ENCODE measurements around the gene HOXA13.

Gene HOXA13

GRCh38 chr7:27235387-27236311 is 35.8 kb upstream of the HOXA13 start:
- Histone ChIP-seq H2BK12ac (ENCODE audit: low read length) (peak overlapping the region; percentile 74), H3K36me3 (ENCODE audit: control insufficient read depth in 1 of 2, insufficient read depth in 2 of 2, low read length in 2 of 2) (no peaks in the 10 kb centered on the region), H2AFZ (ENCODE audit: insufficient read depth, low read length, poor library complexity) (peak overlapping the region; percentile 70), H3K27me3 (ENCODE audit: insufficient read depth, low read length) (peaks cover 23% of the 10 kb centered on the region), H3K14ac (ENCODE audit: low read length) (peak overlapping the region; percentile 62), H2AK5ac (ENCODE audit: low read length) (no peak overlapping the region), H2BK5ac (ENCODE audit: low read depth, low read length, poor library complexity) (peak overlapping the region; percentile 47), H3K79me1 (ENCODE audit: low read length) (peaks cover 7% of the 10 kb centered on the region), H2BK120ac (ENCODE audit: insufficient read depth, low read length, poor library complexity) (peak overlapping the region; percentile 82), H3K27ac (ENCODE audit: low read depth, low read length) (no peak overlapping the region), H3K4me2 (ENCODE audit: low read length) (peak overlapping the region; percentile 100), H4K12ac (ENCODE audit: low read depth, low read length) (peak overlapping the region; percentile 21), H3K4me3 (ENCODE audit: low read depth, low read length) (peak overlapping the region; percentile 63), H3K18ac (ENCODE audit: low read length) (peak overlapping the region; percentile 59), H4K91ac (ENCODE audit: low read depth, low read length) (peak overlapping the region; percentile 87), H3K9me3 (ENCODE audit: insufficient read depth, low read depth, low read length) (peaks cover 2% of the 10 kb centered on the region), H3K4ac (ENCODE audit: low read depth, low read length) (peak overlapping the region; percentile 8), H3K79me2 (ENCODE audit: control insufficient read depth, insufficient read depth, low read length, poor library complexity) (peaks cover 4% of the 10 kb centered on the region), H4K8ac (ENCODE audit: low read depth, low read length) (peak overlapping the region; percentile 75), H3K9ac (ENCODE audit: low read length) (peak overlapping the region; percentile 61), H3K4me1 (ENCODE audit: control insufficient read depth in 1 of 2, insufficient read depth in 2 of 2, low read length in 2 of 2) (peaks cover 3 to 28% of the 10 kb centered on the region in 2 experiments), H3K23ac (ENCODE audit: low read length) (no peak overlapping the region)
- no CpG with 5 or more reads among the region's 66 CpGs for WGBS (ENCODE audit: extremely low coverage, insufficient coverage, insufficient read length)
- peak in 1 of 2 donors; percentile 20 for DNase-seq

- H3K27ac ChIP-seq (ENCODE audit: low read depth, low read length), result no peak overlapping the region
- DNase-seq, result no peak
- H2AFZ ChIP-seq (ENCODE audit: insufficient read depth, low read length, poor library complexity), result no peak overlapping the region
- H3K14ac ChIP-seq (ENCODE audit: low read length), result no peak overlapping the region
- H3K36me3 ChIP-seq (ENCODE audit: control insufficient read depth in 1 of 2, insufficient read depth in 2 of 2, low read length in 2 of 2), result peaks cover 0 to 2% of the 10 kb centered on the region in 2 experiments
- H3K4ac ChIP-seq (ENCODE audit: low read depth, low read length), result no peak overlapping the region
- H2BK120ac ChIP-seq (ENCODE audit: insufficient read depth, low read length, poor library complexity), result no peak overlapping the region
- no peak overlapping the region for H2AK5ac ChIP-seq (ENCODE audit: low read length)
- H3K79me2 ChIP-seq (ENCODE audit: control insufficient read depth, insufficient read depth, low read length, poor library complexity), result no peaks in the 10 kb centered on the region
- no peak overlapping the region for H3K18ac ChIP-seq (ENCODE audit: low read length)
- no CpG with 5 or more reads among the region's 4 CpGs for WGBS (ENCODE audit: extremely low coverage, insufficient coverage, insufficient read length)
- no peak overlapping the region for H2BK5ac ChIP-seq (ENCODE audit: low read depth, low read length, poor library complexity)
- H2BK12ac ChIP-seq (ENCODE audit: low read length), result no peak overlapping the region
- H4K8ac ChIP-seq (ENCODE audit: low read depth, low read length), result no peak overlapping the region
- H3K9me3 ChIP-seq (ENCODE audit: insufficient read depth, low read depth, low read length), result peaks cover 2% of the 10 kb centered on the region
- H3K4me1 ChIP-seq (ENCODE audit: control insufficient read depth in 1 of 2, insufficient read depth in 2 of 2, low read length in 2 of 2), result peaks cover 0 to 3% of the 10 kb centered on the region in 2 experiments
- H4K91ac ChIP-seq (ENCODE audit: low read depth, low read length), result no peak overlapping the region
- no peaks in the 10 kb centered on the region for H3K79me1 ChIP-seq (ENCODE audit: low read length)
- H3K9ac ChIP-seq (ENCODE audit: low read length), result no peak overlapping the region
- peaks cover 25% of the 10 kb centered on the region for H3K27me3 ChIP-seq (ENCODE audit: insufficient read depth, low read length)
- no peak overlapping the region for H3K4me2 ChIP-seq (ENCODE audit: low read length)
- no peak overlapping the region for H3K4me3 ChIP-seq (ENCODE audit: low read depth, low read length)
- no peak overlapping the region for H4K12ac ChIP-seq (ENCODE audit: low read depth, low read length)
- no peak overlapping the region for H3K23ac ChIP-seq (ENCODE audit: low read length)
These were observed 29.6 kb upstream of the HOXA13 start for GRCh38 chr7:27229448-27229847.

GRCh38 chr7:27224983-27225934 is 25.4 kb upstream of the HOXA13 start:
- Histone ChIP-seq H3K18ac (ENCODE audit: low read length) (no peak overlapping the region), H3K27ac (ENCODE audit: low read depth, low read length) (no peak overlapping the region), H2BK5ac (ENCODE audit: low read depth, low read length, poor library complexity) (no peak overlapping the region), H4K91ac (ENCODE audit: low read depth, low read length) (no peak overlapping the region), H3K79me2 (ENCODE audit: control insufficient read depth, insufficient read depth, low read length, poor library complexity) (no peaks in the 10 kb centered on the region), H3K9me3 (ENCODE audit: insufficient read depth, low read depth, low read length) (peaks cover 6% of the 10 kb centered on the region), H4K12ac (ENCODE audit: low read depth, low read length) (no peak overlapping the region), H2BK12ac (ENCODE audit: low read length) (no peak overlapping the region), H3K9ac (ENCODE audit: low read length) (no peak overlapping the region), H2BK120ac (ENCODE audit: insufficient read depth, low read length, poor library complexity) (no peak overlapping the region), H3K4me1 (ENCODE audit: control insufficient read depth in 1 of 2, insufficient read depth in 2 of 2, low read length in 2 of 2) (peaks cover 0 to 3% of the 10 kb centered on the region in 2 experiments), H3K4me2 (ENCODE audit: low read length) (peak overlapping the region; percentile 58), H3K4ac (ENCODE audit: low read depth, low read length) (no peak overlapping the region), H3K23ac (ENCODE audit: low read length) (no peak overlapping the region), H2AK5ac (ENCODE audit: low read length) (no peak overlapping the region), H3K79me1 (ENCODE audit: low read length) (no peaks in the 10 kb centered on the region), H3K4me3 (ENCODE audit: low read depth, low read length) (no peak overlapping the region), H3K14ac (ENCODE audit: low read length) (no peak overlapping the region), H3K36me3 (ENCODE audit: control insufficient read depth in 1 of 2, insufficient read depth in 2 of 2, low read length in 2 of 2) (peaks cover 0 to 2% of the 10 kb centered on the region in 2 experiments), H3K27me3 (ENCODE audit: insufficient read depth, low read length) (peaks cover 39% of the 10 kb centered on the region), H2AFZ (ENCODE audit: insufficient read depth, low read length, poor library complexity) (no peak overlapping the region), H4K8ac (ENCODE audit: low read depth, low read length) (no peak overlapping the region)
- peak; percentile 42 to 70 for DNase-seq
- WGBS (ENCODE audit: extremely low coverage, insufficient coverage, insufficient read length), result no CpG with 5 or more reads among the region's 61 CpGs

- Histone ChIP-seq H3K79me1 (ENCODE audit: low read length) (no peaks in the 10 kb centered on the region), H2BK120ac (ENCODE audit: insufficient read depth, low read length, poor library complexity) (no peak overlapping the region), H3K4me1 (ENCODE audit: control insufficient read depth in 1 of 2, insufficient read depth in 2 of 2, low read length in 2 of 2) (peaks cover 0 to 3% of the 10 kb centered on the region in 2 experiments), H2BK5ac (ENCODE audit: low read depth, low read length, poor library complexity) (no peak overlapping the region), H3K4me3 (ENCODE audit: low read depth, low read length) (no peak overlapping the region), H4K91ac (ENCODE audit: low read depth, low read length) (no peak overlapping the region), H3K4ac (ENCODE audit: low read depth, low read length) (no peak overlapping the region), H3K23ac (ENCODE audit: low read length) (no peak overlapping the region), H2AK5ac (ENCODE audit: low read length) (no peak overlapping the region), H3K18ac (ENCODE audit: low read length) (no peak overlapping the region), H3K4me2 (ENCODE audit: low read length) (no peak overlapping the region), H2AFZ (ENCODE audit: insufficient read depth, low read length, poor library complexity) (no peak overlapping the region), H4K8ac (ENCODE audit: low read depth, low read length) (no peak overlapping the region), H3K9me3 (ENCODE audit: insufficient read depth, low read depth, low read length) (peaks cover 6% of the 10 kb centered on the region), H3K79me2 (ENCODE audit: control insufficient read depth, insufficient read depth, low read length, poor library complexity) (no peaks in the 10 kb centered on the region), H3K36me3 (ENCODE audit: control insufficient read depth in 1 of 2, insufficient read depth in 2 of 2, low read length in 2 of 2) (no peaks in the 10 kb centered on the region), H3K14ac (ENCODE audit: low read length) (no peak overlapping the region), H3K9ac (ENCODE audit: low read length) (no peak overlapping the region), H2BK12ac (ENCODE audit: low read length) (no peak overlapping the region), H3K27me3 (ENCODE audit: insufficient read depth, low read length) (peaks cover 47% of the 10 kb centered on the region), H4K12ac (ENCODE audit: low read depth, low read length) (no peak overlapping the region), H3K27ac (ENCODE audit: low read depth, low read length) (no peak overlapping the region)
- no peak for DNase-seq
These were observed 24.2 kb upstream of the HOXA13 start for GRCh38 chr7:27223941-27224575.
